GM12892 (cell line): ENCODE measurements around the gene ITK.

Experiments
- POLR2A ChIP-seq: IDR thresholded peaks from 2 replicates; pipeline ENCODE4 v1.6.1; 2011; ENCODE audit warnings: low read depth, low read length, control low read depth
- POLR2AphosphoS5 ChIP-seq: IDR thresholded peaks from 2 replicates; pipeline ENCODE4 v1.6.1; 2011; ENCODE audit warnings: low read depth, low read length, control low read depth
- TAF1 ChIP-seq: IDR thresholded peaks from 2 replicates; pipeline ENCODE4 v1.6.1; 2011; ENCODE audit warnings: low read depth, mild to moderate bottlenecking, control low read depth, low read length, borderline replicate concordance

GRCh38 chr5:157167214-157167621 is 13.4 kb upstream of the ITK start:
- TF ChIP-seq POLR2AphosphoS5 (no peak), POLR2A (no peak), TAF1 (no peak)
